Measurements from ENCODE around the gene RPLP2.

The RPLP2 gene

GRCh38 chr11:774873-775592, 34.7 kb upstream of the RPLP2 start:
- DNase-seq, result no peak

- no peak for DNase-seq
Measured at GRCh38 chr11:776263-776560, 33.6 kb upstream of the RPLP2 start.

GRCh38 chr11:776561-777287, 33.0 kb upstream of the RPLP2 start:
- peak; percentile 32 for DNase-seq

GRCh38 chr11:777288-778255, 32.2 kb upstream of the RPLP2 start, which contains the start of gene GATD1:
Gene GATD1, minus strand, starts transcription at chr11:777487. Its CDS starts 25 bp downstream, at chr11:777462.
- DNase-seq, result peak; percentile 95

- no peak for DNase-seq
Measured at GRCh38 chr11:778976-779954, 30.5 kb upstream of the RPLP2 start.

GRCh38 chr11:779955-780532, 29.7 kb upstream of the RPLP2 start:
- DNase-seq, result no peak

GRCh38 chr11:782264-783174, 27.2 kb upstream of the RPLP2 start:
- no peak for DNase-seq

GRCh38 chr11:783581-784015, 26.2 kb upstream of the RPLP2 start:
- no peak for DNase-seq

GRCh38 chr11:786235-787083, 23.3 kb upstream of the RPLP2 start:
- DNase-seq, result no peak

GRCh38 chr11:787084-787675, 22.6 kb upstream of the RPLP2 start:
- DNase-seq, result no peak

- no peak for DNase-seq
Measured at GRCh38 chr11:788009-788640, 21.6 kb upstream of the RPLP2 start.

- no peak for DNase-seq
Measured at GRCh38 chr11:788953-789940, 20.5 kb upstream of the RPLP2 start.

GRCh38 chr11:789943-790342, 19.8 kb upstream of the RPLP2 start, which contains the start of gene CEND1:
Gene CEND1, minus strand, starts transcription at chr11:790090. Its CDS starts 1,514 bp downstream, at chr11:788576.
- peak; percentile 68 for DNase-seq

GRCh38 chr11:790721-791564, 18.8 kb upstream of the RPLP2 start:
- no peak for DNase-seq

- no peak for DNase-seq
Measured at GRCh38 chr11:791658-792534, 17.9 kb upstream of the RPLP2 start.

Data from activated CD4-positive, alpha-beta T cell treated with anti-CD3 and anti-CD28 coated beads, Interleukin-2, amount 50 U/mL, for 16 hours (primary cell).